ENCODE results near the gene LRBA.

GRCh38 chr4:150750824-150751223 lies 264.3 kb downstream of the LRBA start:
- no peak for TF ChIP-seq EP300 (IDR thresholded peaks at IDR 0.05; ENCODE audit: low read length)
- TF ChIP-seq CHCHD3 (CRISPR knock-in tag; IDR thresholded peaks at IDR 0.05): no peak
- TF ChIP-seq TARDBP (IDR thresholded peaks at IDR 0.05): no peak
- no peak for TF ChIP-seq ETS1 (conservative IDR thresholded peaks at IDR 0.05; ENCODE audit: control insufficient read depth, low read depth, low read length)
- TF ChIP-seq SMAD3 (CRISPR knock-in tag; conservative IDR thresholded peaks at IDR 0.05): no peak
- no peak for TF ChIP-seq MXI1 (IDR thresholded peaks at IDR 0.05; ENCODE audit: low read depth, low read length)

Data from K562 (cell line).